Myocyte (in vitro differentiated cells): Measurements from ENCODE around the gene OS9. TPM values are rescaled to one million over a fixed set of nuclear protein-coding genes. Genes with fewer than 3 reads are reported as not detected.

Experiments used
- DNase-seq: peaks from one replicate; pipeline ENCODE4 v3.0.0-alpha.2; 2012; ENCODE audit warnings: low read depth
- total RNA-seq: library from RNA; depleted of rRNA; stranded (reverse); fragments of >200 nt; gene quantifications from 2 replicates; pipeline ENCODE4 v1.2.3, GENCODE V29; 2014

OS9 gene
- total RNA-seq, 1 donor from 2014 or later, result 306 TPM

DNA sequence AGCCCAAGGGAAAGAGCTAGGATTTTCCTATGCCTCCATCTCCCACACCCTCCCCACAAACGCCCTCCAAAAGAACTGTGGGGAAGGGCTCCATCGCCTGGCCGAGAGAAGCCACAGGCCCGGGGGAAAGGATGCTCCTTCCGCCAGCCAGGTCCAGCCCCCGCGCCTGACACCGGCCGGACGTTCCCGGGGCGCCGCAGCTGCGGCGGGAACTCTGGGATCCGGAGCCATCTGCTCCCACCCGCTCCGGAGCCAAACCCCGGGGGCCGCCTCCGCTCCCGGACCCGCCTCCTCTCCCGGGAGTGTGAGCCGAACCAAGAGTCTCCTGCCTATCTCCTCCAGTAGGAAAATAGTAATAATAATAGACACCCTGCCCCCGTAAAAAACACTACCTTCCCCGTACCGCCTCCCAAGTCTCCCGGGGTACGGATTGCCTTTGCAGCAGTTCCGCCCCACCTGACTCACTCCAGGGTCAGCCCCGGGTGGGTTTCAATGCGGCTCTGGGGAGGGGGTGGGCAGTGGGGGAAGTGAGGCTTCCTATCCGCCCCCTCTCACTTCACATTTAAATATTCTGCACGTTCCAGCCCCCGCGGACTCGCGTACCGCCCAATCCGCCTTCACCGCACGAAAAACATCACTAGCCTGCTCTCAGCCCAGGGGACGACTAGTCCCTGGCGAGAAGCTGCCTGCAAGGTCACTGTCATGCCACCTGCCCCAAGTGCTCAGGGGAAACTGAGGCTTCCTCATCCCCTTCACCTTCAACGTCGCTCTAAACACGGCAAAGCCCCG, 42.2 kb downstream of the OS9 start:
- peak; percentile 86 for DNase-seq

DNA sequence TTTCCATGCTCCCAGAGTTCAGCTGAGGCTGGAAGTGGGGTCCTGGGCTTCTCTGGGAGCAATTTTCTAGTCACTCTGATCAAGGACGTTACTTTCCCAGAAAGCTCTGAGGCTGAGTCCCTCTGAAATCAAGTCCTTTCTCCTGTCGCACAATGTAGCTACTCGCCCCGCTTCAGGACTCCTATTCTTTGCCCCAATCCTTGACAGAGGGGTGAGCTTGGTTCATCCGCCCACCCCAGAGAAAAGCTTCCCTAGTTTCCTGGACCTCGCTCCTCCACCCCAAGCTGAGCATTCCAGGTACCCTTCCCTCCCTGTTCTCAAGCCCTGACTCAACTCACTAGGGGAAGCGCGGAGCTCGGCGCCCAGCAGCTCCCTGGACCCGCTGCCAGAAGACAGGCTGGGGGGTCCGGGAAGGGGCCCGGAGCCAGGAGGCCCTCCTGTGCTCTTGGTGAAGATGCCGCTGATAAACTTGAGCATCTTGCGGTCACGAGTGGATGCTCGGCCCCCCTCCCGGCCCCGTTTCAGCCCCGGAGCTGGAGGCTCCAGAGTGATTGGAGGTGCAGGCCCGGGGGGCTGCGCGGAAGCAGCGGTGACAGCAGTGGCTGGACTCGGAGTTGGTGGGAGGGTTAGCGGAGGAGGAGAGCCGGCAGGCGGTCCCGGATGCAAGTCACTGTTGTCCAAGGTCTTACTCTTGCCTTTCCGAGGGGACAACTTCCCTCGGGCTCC, 43.0 kb downstream of the OS9 start:
- DNase-seq, result no peak

DNA sequence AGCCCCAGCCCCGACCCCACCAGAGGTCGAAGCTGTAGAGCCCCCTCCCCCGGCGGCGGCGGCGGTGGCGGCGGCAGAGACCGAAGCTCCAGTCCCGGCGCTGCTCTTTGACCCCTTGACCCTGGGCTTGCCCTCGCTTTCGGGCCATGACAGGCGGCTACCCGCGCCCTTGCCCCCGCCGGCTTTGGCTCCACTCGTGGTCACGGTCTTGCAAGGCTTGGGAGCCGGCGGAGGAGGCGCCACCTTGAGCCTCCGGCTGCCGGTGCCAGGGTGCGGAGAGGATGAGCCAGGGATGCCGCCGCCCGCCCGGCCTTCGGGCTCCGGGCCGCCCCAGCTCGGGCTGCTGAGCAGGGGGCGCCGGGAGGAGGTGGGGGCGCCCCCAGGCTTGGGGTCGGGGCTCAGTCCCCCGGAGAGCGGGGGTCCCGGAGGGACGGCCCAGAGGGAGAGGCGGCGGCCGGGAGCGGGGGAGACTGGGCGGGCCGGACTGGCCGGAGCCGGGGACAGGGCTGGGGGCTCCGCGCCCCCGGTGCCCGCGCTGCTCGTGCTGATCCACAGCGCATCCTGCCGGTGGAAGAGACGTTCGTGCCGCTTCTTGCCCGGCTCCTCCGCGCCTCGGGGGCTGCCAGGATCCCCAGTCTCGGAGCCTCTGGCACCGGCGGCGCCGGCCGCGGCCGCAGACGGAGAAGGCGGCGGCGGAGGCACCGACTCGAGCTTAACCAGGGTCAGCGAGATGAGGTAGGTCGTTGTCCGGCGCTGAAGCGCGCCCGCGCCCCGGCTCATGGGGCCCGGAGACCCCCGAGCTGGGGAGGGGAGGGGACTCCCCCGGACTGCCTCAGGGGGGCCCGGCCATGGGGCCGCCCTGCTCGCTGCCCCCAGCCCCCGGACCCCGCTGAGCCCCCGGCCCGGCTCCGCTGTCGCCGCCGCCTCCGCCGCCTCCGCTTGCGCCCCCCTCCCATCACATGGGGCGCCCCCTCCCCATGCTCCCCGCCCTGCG, 43.8 kb downstream of the OS9 start:
- DNase-seq, result peak; percentile 52

DNA sequence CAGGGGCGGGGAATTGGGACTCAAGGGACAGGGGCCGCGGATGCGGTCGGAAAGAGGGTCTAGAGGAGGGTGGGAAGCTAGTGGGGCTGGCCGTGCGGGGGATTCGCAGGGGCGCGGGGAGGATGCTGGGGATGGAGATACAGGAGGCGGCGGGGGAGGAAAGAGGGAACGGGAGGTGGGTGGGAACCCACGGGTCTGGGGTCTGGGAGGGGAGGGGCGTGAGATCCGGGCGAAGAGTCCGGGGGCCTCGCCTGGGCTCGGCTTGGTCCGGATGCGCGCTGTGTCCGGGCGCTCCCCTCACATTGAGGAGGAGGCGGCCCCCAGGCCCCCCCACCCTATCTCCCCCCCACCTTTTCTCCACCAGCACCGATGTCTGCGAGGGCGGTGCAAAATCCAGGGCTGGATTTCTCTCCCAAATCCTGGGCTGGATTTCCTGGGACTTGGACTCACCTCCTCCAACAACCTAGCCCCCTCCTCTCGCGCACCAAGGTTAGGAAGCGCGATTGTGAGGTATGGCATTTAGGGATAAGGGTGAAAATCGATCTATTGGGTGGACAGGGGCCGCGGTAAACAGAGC, 44.8 kb downstream of the OS9 start, which contains the start of gene AGAP2:
AGAP2 (minus strand) TSS at position 82 of the 577 bp plus-strand sequence. CDS start 496 bp downstream, outside the sequence.
- peak; percentile 50 for DNase-seq

DNA sequence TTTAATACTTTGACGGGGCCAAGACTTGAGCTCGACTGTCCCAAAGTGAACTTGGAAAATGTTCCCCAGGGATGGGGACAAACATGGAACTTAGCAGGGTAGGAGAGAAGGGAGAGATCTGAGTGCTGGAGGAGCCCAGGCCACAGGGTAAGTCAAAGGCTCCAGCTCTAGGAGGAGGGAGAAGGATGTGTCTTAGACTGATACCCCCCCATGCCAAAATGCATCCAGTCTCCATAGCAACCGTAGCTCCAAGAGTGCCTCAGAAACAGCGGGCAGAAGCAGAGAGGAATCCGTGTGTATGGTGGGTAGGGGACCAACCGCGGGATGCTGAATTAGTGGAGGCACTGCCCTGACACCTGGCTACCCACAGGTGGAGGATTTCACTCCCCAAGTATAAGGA, 45.5 kb downstream of the OS9 start:
- DNase-seq, result no peak

DNA sequence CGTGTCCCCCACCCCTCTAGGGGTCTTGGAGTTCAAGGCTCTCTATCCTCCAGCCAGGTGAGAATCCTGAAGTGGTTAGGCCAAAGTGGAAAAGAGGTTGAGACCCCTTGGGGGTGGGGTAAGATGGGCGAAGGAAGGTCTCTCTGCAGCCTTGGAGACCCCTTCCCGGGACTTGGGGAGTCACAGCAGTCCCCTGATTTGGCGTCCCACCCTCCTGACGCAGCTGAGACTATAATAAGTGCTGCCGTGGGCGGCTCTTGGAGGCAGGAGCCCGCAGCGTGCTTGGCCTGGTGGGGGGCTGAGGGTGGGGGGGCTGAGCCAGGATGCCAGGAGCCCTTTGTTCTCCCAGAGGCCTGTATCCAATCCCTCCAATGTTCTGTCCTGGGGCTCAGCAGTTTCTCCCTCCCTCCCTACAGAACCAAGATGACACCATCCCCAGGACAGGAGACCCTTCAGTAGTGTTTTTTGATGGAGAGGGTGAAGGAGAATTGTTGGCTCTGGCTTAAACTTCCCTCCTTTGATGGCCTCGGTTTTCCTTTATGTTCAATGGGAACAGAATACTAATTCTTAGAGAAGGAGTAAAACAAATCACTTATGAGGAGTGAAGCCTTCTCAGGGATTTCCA, 46.1 kb downstream of the OS9 start:
- no peak for DNase-seq

DNA sequence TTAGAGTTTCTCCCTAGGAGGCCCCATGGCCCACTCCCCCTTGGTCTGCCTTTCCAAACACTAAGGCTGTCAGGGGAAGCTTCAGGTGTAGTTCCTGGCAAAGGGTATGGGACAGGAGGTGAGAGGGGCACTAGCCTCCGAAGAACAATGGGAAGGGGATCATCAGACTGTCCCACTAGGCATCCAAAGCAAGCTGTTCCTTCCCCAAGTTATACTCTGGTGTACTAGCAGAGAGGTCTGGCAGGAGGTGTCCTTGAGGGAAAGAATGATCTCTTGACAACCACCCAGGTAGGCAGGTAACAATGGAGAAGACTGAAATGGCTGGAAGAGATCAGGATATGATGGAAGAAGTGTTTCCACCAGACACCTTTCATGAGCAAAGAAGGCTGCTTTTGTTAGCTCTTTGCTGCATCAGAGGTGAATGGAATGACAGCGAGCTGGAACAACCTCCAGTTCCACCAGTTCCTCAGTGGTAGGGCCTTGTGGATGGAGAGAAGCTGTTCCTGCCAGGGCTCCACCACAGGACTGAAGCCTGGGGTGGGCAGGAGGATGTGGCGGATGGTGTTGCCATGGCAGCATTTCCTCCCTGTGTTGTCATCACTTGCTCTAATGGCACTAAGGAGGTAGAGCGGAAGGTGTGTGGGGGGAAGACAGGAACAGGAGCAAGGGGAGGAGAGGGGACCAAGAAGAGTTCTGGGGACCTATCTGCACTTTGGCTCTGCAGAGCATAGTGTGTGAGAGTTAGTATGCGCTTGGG, 46.9 kb downstream of the OS9 start:
- DNase-seq, result no peak

DNA sequence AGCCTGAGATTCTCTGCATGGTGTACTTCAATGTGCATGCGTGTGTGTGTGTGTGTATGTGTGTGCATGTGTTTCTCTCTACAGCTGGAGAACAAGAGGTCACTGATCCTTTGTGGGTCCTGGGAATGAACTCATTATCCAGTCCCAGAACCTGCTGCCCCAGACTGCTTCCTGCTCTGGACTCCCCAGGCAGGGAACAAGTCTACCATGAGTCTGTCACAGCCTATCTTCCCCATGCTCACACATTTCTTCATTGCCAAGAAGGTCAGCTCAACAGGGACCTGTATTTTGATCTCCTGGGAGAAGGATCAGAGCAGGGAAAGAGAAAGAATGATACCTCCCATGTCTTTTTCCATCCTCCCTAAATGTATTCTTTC, 47.5 kb downstream of the OS9 start:
- no peak for DNase-seq

DNA sequence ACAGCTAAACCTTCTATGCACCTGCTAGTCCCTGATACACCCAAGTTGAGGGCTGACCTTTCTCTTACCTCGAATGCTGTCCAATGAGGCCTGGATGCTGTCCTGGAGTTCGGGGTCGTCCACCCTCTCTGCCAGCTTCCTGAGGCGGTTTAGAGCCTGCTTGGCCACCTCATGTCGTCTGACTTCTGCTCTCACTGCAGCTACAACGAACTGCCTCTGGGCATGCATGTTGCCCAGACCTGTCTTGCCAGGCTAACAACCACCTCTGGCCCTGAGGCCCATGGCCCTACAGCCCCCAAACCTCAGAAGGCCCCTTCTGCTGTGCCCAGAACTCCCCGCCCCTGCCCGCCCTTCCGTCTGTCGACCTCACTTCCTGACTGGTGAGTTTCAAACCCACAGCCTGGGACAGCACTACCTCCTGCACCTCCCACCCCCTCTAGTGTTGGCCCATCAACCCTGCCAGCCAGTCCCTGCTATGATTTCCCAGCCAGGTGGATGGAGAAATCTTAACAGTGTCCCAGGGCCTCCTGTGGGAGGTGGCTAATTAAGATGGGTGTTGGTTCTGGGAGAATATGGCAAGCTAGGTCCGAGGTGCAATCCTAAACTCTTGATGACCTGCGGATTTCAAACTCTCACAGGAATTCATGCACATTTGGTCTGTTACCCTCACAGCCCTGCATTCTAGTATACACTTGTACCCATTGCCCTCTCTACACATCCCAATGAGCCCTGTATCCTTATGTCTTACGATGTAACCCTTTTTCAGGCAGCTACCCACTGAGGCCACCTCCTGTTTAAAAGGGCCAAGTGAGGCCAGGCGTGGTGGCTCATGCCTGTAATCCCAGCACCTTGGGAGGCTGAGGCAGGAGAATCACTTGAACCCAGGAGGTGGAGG, 48.2 kb downstream of the OS9 start:
- no peak for DNase-seq

DNA sequence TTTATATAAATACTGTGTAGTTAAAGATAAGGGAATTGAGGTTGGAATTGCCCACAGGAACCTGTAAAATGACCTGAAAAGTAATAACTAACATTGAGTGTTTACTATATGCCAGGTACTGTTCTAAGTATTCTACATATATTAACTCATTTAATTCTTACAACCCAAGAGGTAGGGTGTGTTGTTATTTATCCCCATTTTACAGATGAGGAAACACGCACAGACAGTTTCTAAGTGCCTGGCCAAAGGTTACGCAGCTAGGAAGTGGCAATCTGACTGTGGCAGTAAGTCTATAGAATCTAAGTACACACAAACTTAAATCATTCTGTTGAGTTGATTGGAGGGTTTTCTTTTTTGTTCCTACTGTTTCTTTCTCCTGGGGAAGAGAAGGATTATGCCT, 49.8 kb downstream of the OS9 start:
- DNase-seq, result no peak

DNA sequence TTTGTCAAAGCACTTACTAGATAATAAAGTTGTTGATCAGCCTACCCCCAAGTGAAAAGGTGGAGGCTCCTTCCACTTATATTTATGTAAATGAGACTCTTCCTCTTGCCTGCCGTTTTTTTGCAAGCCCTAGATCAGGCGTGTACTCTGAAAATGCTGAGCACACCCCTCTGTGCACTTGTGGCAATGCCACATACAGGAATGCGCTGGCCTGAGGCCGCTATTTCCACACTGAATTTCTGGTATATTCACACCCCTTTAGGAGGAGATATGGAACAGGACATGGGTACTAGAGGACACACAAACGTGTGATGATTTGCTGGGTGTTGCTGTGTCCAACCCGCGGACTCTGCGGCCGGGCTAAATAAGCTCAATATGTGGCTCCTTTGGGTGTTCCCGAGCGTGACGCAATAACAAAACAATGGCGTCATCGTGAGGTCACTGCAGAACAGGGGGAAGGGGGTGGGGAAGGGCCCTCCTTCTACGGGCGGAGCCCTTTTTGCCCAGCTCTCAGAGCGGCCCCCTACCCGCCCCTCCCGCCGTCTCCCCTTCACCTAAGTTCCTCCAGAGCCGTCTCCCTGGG, 50.4 kb downstream of the OS9 start:
- DNase-seq, result no peak

DNA sequence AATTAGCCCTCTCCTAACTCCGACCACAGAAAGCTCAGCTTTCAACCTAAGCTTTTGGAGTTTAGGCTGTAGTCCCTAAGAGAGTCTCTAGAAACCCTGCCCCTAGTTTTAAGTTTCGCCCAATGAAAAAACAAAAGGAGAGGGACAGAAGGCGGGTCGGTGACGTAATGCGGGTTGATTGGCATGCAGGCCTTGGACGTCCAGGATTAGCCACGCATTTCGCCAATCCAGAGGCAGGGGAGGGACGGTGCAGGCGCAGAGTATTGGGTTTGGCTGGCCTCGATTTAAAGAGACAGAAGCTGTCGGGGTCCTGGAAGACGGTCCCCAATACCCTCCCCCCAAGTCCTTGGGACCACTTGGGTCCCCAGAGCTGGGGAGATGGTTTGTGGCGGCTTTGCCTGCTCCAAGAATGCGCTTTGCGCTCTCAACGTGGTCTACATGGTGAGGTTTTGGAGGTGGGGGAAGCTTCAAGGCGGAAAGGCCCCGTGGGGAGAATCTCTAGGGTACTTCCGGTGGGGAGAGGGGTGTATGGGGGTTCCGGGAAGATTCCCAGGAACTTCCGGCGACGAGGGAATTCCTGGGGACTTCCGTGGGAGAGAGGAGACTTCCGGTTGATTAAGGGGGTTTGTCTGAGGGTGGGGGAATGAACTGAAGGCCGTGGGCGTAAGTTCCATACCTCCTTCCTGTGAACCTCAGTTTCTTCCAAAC, 51.0 kb downstream of the OS9 start, which contains the start of gene TSPAN31:
TSPAN31 (plus strand) TSS at position 263 of the 708 bp plus-strand sequence; CDS start at position 379, 116 bp downstream.
- peak; percentile 99 for DNase-seq

DNA sequence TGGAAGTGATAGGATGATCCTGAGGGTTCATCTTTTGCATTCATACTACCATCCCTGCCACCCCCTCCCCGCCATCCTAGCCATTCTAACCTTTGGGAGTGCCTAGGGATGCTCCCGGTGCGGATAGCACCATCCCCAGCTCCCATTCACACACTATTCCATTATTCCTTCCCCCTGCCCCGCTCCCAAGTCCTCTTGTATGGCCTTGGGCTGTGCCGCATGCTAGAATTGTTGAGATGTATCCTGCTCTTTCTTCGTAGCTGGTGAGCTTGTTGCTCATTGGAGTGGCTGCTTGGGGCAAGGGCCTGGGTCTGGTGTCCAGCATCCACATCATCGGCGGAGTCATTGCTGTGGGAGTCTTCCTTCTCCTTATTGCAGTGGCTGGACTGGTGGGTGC, 51.6 kb downstream of the OS9 start:
- DNase-seq, result no peak

DNA sequence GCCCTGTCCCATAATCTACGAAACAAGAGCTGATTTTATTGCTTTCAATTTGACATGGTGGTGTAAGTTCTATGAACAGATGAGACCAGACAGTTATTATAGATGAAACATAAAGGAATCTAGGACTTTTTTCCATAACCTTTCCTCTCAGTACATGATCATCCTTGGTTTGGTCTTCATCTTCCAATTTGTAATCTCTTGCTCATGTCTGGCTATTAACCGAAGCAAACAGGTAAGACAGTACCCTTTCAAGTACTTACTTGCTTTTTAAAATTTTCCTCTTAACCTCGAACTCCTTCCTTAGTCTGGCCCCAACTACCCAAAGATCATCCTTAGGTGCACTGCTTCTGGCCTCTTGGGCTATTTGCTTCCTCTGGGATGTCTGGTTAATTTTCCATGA, 52.1 kb downstream of the OS9 start:
- DNase-seq, result no peak

DNA sequence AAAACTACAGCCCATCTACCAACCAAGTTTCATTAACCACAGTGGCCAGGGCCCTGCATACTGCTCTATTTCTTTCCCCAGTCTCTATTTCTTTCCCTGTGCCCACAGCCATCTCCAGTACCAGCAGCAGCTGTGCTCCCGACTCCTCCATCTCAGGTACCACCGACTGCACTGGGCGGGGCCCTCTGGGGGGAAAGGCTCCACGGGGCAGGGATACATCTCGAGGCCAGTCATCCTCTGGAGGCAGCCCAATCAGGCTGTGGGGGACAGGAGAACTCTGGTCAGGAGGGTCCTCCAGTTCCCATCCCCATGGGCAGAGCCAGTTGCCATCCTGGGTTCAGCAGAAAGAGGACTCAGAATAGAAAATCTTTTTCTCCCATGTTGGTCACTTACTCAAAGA, 55.1 kb downstream of the OS9 start:
- DNase-seq, result no peak

DNA sequence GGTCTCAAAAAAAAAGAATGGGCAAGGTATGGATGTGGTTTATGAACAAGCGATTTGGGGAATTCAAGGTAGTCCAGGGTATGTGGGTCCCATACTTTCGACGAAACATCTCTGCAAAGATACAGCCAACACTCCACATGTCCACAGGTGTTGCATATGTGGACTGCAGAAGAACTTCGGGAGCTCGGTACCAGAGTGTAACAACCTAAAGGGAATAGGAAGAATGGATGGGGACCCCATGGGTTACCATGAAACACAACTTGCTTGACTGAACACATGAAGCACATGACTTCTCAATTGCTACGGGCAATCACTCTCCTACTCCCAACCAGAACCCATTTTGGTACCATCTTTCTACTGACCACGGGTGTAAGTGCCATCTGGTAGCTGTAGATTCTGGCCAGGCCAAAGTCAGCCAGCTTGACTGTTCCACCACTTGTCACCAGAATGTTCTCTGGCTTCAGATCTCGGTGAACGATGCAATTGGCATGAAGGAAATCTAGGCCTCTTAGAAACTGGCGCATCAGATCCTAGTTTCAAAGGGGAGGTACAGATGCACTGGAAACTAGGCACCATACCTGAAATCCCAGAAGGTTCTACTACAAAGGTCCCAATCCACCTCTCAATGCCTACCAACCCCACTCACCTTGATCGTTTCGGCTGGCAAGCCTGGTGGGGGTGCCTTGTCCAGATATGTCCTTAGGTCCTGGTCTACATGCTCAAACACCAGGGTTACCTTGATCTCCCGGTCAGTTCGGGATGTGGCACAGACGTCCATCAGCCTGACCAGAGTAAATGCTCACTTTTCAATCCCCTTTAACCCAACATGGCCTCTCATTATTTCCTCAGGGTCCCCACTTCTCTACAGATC, 56.9 kb downstream of the OS9 start:
- no peak for DNase-seq

DNA sequence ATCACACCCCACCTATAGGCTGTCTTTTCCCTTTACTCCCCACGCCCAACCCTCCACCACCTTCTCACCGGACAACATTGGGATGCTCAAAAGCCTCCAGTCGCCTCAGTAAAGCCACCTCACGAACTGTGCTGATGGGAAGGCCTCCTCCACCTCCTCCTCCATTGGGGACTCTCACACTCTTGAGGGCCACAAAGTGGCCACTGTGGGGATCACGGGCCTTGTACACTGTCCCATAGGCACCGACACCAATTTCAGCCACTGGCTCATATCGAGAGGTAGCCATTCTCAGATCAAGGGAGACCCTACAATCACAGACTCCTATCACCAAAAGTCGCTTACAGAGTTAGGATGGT, 57.5 kb downstream of the OS9 start:
- no peak for DNase-seq
